ENCODE measurements around the gene PGC.

The PGC gene

GRCh38 chr6:41730531-41731436, 16.4 kb downstream of the PGC start:
- DNase-seq (ENCODE audit: low read depth) = no peak

- DNase-seq (ENCODE audit: low read depth) = no peak
Observed at GRCh38 chr6:41729624-41730023, 17.6 kb downstream of the PGC start.

GRCh38 chr6:41728954-41729353, 18.2 kb downstream of the PGC start:
- DNase-seq (ENCODE audit: low read depth) = no peak

GRCh38 chr6:41728073-41728936, 18.9 kb downstream of the PGC start:
- no peak for DNase-seq (ENCODE audit: low read depth)

- DNase-seq (ENCODE audit: low read depth) = no peak
Observed at GRCh38 chr6:41727705-41728072, 19.5 kb downstream of the PGC start.

- no peak for DNase-seq (ENCODE audit: low read depth)
Observed at GRCh38 chr6:41726876-41727275, 20.3 kb downstream of the PGC start.

- no peak for DNase-seq (ENCODE audit: low read depth)
Observed at GRCh38 chr6:41724586-41725501, 22.4 kb downstream of the PGC start.

- DNase-seq (ENCODE audit: low read depth) = no peak
Observed at GRCh38 chr6:41724228-41724580, 23.0 kb downstream of the PGC start.

GRCh38 chr6:41723530-41724227, 23.5 kb downstream of the PGC start:
- DNase-seq (ENCODE audit: low read depth) = no peak

GRCh38 chr6:41722969-41723529, 24.1 kb downstream of the PGC start:
- DNase-seq (ENCODE audit: low read depth) = no peak

- no peak for DNase-seq (ENCODE audit: low read depth)
Observed at GRCh38 chr6:41721414-41721813, 25.8 kb downstream of the PGC start.

- no peak for DNase-seq (ENCODE audit: low read depth)
Observed at GRCh38 chr6:41720783-41721182, 26.4 kb downstream of the PGC start.

GRCh38 chr6:41720262-41720620, 27.0 kb downstream of the PGC start:
- no peak for DNase-seq (ENCODE audit: low read depth)

- no peak for DNase-seq (ENCODE audit: low read depth)
Observed at GRCh38 chr6:41719436-41720261, 27.5 kb downstream of the PGC start.

GRCh38 chr6:41718828-41719227, 28.4 kb downstream of the PGC start:
- DNase-seq (ENCODE audit: low read depth) = no peak

- no peak for DNase-seq (ENCODE audit: low read depth)
Observed at GRCh38 chr6:41717392-41717736, 29.8 kb downstream of the PGC start.

- DNase-seq (ENCODE audit: low read depth) = no peak
Observed at GRCh38 chr6:41716516-41717391, 30.4 kb downstream of the PGC start.

- DNase-seq (ENCODE audit: low read depth) = no peak
Observed at GRCh38 chr6:41715795-41716515, 31.2 kb downstream of the PGC start.
